Activated CD8-positive, alpha-beta memory T cell treated with anti-CD3 and anti-CD28 coated beads for 48 hours (primary cell): Measurements from ENCODE around the gene SYNGR3.
"Not testable (repeated sequence)": the region's sequence is repeated elsewhere in the genome, so short reads cannot be mapped to it uniquely, and the experiment has no call there.

Experiments
- DNase-seq, 3 experiments: peaks; one replicate each; pipeline ENCODE4 v3.0.0-alpha.2; 2020; ENCODE audit warnings: low read depth in 2 of 3, low spot score in 2 of 3

Gene SYNGR3

DNA sequence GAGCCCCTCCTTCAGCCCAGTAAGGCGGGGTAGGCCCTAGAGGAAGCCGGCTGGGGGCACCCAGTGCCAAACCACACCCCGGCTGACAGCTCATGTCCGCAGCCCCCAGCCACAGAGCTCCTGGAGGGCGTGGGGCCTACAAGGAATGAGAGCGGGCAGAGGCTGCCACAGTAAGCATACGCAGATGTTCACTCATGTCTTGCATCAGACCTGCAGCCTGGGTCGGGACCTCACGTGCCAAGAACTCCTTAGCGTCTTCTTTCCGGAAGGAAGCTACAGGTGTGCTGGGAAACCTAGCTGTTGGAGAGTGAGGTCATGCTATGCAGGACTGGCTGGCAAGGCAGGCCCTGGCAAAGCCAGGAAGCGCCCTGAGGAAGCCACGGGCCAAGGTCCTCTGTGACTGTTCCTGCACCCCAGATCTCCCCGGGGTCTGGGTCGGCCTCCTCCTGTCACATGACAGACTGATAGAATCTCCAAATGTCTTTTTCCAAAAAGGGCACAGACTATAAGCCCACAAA, 18.3 kb downstream of the SYNGR3 start:
- no peak for DNase-seq

DNA sequence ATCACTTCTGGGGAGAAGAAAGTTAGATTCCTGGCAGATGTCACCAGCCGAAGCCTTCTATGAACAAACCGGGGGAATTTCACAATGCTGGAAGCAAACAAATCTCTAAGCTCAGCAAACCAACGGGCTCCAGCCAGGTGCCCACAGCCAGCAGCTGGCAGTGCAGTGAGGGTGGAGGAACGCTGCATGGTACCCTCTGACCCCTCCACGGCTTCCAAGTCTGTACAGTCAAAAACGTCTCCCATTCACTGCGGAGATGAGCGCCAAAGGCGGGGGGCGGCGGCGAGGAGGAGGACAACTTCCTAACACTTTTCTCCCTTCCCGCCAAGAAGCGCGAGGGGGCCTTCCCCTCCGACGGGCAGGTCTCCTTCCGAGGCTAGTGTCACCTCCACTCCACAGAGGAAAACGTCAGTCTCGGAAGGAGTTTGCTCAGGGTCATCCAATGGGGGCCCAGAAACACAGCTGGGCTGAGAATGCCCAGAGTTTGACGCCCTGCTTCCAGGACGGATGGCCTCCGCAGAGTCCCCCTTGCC, 18.9 kb downstream of the SYNGR3 start:
- DNase-seq, result no peak

DNA sequence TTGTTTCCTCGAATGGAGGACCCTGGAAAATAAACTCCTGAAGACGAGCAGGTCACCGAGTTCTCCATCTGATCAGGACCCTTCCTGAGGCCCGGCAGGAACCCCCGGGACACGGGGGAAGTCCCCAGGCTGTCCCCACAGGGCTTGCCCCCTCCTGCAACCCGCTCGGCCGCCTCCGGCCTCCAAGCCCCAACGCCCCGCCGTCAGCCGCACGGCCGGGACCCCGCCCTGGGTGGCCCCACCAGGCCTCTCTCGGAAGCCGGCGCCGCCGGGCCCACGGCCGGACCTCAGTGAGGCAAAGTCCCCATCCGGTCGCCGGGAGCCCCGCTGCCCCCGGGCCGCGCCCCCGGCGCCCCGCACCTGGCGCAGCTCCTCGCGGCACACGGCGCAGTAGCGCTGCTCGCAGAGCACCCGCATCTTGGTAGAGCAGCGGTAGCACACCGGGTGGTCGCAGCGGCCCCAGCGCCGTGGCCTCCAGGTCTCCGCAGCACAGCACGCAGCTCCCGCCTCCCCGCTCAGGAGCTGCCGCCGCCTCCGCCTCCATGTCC, 19.5 kb downstream of the SYNGR3 start:
- DNase-seq, result no peak

DNA sequence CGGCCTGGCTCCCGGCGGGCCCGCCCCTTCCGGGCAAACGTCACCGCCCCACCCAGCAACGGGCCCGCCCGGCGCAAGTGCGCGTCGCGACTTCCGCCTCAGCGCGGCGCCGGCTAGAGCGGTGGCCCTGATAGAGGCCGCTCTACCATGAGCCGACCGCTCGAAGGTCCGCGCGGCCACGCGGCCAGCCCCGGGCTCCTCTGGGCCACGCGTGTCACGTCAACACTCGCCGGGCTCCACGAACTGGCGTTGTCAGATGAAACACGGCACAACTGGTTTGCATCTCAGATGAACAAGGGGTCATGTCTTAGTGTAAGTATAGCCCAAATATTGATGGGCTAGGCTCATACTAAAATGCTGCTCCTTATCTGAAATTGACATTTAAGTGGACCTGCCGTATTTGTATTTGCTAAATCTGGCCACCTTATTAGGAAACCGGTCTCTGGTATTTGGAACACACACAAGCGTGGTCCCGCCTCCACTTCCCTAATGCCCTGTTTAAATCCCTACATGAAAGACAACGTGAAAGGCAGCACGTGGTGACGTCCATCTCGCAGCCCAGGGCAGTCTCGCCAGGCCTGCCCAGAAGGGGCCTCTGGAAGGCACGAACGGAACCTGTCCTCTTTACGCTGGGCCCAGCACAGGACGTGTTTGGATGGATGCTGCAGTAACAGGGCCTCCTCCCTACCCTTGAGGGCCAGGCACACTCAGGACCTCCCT, 20.2 kb downstream of the SYNGR3 start, which contains the start of gene ZNF598:
Gene ZNF598, minus strand, starts transcription at position 31 of the 720 bp plus-strand sequence.
- DNase-seq, result peak in 1 of 3 experiments; percentile 65

DNA sequence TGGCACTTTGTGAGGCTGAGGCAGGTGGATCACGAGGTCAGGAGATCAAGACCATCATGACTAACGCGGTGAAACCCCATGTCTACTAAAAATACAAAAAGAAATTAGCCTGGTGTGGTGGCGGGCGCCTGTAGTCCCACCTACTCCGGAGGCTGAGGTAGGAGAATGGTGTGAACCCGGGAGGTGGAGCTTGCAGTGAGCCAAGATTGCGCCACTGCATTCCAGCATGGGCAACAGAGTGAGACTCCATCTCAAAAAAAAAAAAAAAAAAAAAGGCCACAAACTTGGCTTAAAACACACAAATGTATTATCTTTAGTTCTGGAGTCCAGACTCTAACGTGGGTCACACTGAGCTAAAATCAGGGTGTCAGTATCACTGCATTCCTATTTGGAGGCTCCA, 22.0 kb downstream of the SYNGR3 start:
- DNase-seq, result not testable (repeated sequence)

DNA sequence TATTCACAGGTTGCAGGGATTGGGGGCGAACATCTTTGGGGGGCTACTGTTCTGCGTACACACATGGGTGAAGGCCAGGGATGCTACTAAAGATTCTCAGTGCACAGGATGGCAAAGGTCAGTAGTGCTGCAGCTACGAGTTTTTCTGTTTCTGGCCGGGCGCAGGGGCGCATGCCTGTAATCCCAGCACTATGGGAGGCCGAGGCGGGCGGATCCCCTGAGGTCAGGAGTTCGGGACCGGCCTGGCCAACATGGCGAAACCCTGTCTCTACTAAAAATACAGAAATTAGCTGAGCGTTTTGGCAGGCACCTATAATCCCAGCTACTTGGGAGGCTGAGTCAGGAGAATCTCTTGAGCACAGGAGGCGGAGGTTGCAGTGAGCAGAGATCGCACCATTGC, 23.8 kb downstream of the SYNGR3 start:
- no peak for DNase-seq

DNA sequence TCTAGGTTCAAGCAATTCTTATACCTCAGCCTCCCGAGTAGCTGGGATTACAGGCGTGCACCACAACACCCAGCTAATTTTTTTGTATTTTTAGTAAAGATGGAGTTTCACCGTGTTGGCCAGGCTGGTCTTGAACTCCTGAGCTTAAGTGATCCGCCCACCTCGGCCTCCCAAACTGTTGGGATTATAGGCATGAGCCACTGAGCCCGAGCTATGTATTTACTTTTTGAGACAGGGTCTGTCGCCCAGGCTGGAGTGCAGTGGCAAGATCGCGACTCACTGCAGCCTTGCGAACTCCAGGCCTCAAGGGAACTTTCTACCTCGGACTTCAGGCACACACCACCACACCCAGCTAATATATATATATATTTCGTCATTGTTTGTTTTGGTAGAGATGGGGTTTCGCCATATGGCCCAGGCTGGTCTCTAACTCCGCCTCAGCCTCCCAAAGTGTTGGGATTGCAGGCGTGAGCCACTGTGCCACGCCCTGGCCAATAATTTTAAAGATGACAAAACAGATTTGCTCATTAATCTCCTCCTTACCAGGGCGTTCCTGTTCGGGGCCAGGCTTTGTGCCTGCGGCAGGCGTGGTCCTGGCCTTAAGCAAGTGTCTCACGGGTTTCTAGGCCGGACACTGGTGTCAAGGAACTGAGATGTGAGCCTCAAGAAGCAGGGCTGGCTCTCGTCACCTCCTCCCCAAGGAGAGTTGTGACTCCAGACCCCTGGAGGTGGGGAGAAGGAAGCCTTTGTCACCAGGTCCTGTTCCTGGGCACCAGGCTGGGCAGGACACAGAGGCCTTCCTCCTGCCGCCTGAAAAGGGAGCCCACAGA, 25.6 kb downstream of the SYNGR3 start:
- no peak for DNase-seq

DNA sequence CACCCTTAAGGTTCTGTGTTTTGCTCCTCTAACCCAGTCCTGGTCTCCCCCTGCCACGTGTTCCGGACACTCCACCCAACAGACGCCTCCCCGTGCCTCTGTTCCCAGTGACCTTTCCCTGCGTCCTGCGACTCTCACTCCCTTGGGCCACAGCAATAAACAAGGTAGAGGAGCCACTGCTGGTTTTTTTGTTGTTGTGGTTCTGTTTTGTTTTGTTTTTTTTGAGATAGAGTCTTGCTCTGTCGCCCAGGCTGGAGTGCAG, 26.1 kb downstream of the SYNGR3 start:
- no peak for DNase-seq

DNA sequence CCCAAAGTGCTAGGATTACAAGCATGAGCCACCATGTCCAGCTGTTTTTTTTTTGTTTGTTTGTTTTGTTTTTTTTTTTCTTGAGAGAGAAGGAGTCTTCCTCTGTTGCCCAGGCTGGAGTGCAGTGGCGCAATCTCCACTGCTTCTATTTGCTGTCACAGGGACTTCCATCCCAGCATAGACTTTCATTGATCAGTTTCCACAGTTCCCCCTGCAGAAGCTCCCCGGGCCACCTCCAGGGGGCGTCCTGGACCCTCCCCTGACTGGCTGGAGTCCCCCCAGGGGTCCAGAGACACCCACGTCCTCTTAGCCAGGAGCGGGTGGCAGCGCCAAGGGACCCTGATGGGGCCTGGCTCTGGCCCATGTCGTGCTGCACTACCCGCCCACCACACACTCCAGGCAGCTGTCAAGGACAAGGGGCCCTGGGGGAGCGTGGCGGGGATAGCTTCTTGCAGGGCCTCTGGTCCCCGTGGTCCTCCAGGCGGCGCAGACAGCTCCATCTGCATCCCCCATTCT, 26.7 kb downstream of the SYNGR3 start:
- no peak for DNase-seq

DNA sequence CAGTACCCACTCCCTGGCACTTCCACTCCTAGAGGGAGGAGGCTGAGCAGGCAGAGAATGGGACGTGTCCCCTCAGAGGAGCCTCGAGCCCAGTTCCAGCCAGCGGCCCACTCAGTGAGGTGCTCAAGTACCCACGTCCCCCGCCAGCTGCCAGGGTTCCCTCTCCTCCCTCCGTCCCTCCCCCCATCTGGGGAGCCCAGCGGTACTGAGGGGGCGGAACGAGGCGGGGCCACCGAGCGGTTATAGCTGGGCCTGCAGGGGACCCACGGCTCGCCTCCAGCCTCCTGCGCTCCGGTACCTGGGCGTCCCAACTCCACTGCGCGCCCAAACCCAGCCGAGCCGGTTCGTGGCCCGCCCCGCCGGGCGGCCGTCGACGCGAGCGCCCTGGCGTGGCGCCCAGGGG, 29.7 kb downstream of the SYNGR3 start, which contains the start of gene NPW:
Gene NPW, plus strand, starts transcription at position 268 of the 403 bp plus-strand sequence.
- no peak for DNase-seq

DNA sequence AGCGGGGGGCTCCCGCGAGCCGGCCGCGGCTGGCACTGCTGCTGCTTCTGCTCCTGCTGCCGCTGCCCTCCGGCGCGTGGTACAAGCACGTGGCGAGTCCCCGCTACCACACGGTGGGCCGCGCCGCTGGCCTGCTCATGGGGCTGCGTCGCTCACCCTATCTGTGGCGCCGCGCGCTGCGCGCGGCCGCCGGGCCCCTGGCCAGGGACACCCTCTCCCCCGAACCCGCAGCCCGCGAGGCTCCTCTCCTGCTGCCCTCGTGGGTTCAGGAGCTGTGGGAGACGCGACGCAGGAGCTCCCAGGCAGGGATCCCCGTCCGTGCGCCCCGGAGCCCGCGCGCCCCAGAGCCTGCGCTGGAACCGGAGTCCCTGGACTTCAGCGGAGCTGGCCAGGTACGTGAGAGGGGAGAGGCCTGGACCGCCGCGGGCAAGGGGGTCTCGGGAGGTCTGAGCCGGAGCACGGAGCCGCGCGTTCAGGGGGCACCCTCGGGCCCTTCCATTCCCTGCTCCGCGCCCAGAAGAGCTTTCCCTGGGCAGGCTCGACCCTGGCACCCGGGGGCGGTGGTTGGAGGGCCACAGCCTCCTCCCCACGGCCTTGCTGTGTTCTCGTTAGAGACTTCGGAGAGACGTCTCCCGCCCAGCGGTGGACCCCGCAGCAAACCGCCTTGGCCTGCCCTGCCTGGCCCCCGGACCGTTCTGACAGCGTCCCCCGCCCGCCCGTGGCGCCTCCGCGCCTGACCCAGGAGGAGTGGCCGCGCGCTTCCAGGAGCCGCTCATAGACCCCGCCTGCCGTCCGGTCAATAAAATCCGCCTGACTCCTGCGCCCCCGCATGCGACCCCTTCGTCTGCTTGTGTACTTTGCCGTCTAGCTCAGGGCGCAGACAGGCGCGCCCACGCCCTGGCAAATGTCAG, 30.4 kb downstream of the SYNGR3 start:
- DNase-seq, result no peak

DNA sequence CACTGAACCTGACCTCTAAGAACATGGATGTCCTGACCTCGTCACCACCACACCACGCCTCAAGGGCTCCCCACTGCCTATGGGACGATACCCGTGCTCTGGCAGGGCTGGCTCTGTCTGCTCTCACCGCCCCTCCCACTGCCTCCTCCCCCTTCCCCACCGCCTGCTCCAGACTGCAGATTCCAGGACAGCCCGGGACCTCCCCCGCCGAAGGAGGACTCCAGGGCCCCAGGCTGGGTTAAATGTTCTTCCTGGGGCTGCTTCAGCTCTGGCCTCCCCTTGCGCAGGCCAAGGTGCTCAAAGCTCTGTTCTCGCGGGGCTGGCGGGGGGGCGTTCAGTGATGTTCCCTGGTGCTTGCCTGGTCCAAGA, 32.9 kb downstream of the SYNGR3 start:
- no peak for DNase-seq

DNA sequence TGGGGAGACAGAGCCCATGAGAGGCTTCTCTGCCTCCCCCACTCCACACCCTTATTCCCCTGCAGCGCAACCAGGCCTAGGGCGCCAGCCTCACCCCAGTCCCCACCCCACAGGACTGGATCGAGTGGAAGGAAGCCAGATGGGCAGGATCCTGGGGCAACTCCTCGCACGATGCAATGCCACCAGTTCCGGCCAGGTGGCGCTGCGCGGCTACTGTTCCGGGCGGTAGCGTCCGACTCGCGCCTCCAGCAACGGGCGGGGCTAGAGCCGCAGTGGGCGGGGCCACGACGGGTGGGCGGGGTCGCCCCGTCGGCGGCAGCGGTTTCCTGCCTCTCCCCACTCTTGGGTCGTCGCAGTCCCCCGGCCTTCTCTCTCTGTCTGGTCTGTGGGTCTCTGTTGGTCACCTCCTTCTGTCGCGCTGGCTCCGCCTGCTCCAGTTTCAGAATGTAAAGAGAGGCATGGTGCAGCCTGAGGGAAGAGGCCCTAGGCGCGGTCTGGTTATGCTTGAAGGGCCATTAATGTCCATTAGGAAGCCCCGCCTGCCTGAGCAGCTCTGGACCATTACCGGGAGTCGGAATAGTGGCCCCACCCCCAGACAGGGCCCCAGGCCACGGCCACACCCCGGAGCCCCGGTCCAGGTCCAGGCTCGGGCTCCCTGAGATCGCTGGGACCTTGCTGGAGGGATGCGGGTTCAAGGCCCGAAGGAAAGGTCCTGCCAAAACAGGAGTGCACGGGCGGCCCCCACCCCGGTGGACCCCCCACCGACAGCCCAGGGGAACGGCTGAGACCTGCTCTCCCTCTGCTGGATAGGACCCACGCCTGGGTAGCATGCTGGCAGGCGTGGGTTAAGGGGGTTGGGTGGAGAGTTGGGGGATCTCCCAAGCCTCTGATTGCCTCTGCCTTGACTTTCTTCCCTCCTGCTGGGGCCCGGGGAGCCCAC, 33.6 kb downstream of the SYNGR3 start:
- peak; percentile 91 to 99 (median 96) for DNase-seq

DNA sequence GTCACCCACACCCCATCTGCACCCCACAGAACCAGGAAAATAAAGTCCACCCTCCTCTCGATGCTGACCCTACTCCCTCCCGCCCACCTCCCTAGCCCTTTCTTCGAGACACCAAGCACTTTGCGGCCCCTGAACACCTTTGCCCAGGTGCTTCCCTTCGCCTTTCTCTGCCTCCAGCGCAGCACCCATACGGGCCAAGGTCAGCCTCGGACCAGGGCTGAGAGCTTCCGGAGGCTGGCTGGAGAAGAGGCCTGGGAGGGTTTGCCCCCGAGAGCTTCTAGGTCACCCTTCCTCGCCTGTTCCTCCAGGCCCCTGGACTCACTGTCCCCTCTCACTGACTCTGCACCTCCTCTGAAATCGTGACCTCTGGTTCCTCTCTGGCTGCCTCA, 34.3 kb downstream of the SYNGR3 start:
- DNase-seq, result no peak

DNA sequence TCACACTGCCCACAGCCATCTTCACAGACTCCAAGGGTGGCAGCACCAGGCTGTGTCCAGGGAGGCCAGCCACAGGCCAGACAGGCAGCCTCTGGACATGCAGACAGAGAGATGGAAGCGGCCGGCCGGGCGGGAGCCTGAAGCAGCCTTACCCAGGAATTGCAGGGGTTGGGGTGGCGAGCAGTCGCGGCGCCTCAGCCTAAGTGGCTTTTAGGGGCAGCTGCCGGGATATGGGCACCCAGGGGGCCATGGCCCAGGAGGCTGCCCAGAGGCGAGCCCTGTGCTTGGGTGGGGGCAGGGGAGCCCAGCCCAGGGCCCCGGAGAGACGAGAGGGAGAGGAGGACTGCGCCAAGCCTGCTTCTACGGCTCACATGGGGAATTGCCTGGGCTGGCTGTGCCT, 35.5 kb downstream of the SYNGR3 start:
- no peak for DNase-seq

DNA sequence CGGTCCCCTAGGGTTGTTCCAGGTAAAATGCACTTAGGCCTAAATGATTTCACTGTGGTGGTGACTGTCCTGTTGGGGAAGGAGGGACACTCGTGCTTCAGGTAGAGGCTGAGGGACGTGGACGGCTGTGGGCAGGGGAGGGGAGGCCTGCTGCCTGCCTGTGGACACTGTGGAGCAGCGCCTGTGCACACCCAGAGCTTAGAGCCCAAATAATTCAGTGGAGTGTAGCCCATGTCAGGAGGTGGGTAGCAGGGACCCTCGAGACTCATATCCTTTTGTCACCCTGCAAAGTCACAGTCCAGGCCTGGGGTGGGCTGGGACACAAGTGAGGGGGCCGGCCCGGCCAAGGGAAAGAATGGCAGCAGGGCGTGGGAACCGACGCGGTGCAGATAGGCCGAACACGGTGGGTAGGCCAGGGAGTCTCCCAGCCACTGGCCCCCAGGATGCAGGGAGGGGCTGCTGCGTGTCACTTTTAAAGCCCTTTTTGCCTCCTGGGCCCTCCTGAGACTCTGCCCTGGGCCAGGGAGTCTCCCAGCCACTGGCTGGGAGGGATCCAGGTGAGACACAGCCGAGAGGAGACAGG, 36.2 kb downstream of the SYNGR3 start:
- no peak for DNase-seq

DNA sequence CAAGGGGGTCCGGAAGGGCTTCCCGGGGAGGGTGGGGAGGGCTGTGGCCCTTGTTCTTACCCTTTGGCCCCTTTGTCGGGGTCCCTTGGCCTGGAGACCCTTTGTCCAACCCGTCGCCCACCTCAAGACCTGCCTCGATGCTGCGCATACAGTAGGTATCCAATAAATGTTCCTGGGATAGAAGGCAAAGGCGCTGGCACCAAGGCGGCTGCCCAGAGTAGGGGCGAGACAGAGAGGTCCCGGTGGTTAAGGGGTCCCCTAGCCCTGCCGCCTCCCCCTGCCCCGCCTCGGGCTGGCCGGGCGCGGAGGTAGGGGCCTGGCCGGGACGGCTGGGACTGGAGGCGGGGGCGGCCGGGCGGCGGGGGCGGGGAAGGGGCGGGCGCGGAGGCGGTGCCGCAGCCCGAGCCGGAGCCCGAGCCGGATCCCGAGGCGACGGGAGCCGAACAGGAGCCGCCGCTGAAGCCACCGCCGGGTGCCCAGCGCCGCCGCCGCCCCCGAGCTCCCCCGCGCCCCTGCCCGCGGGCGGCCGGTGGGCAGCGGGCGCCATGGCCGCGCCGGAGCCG, 36.8 kb downstream of the SYNGR3 start, which contains the start of gene NHERF2:
Gene NHERF2, plus strand, starts transcription at position 442 of the 563 bp plus-strand sequence. Its CDS starts 104 bp downstream, at position 546.
- no peak for DNase-seq
